NCI-H1092 (cell line): ENCODE data around the gene FAM168B.

Source experiments
- DNase-seq: peaks from one replicate; lab custom pipeline; 2025; lab: John Stamatoyannopoulos, UW

FAM168B gene

DNA sequence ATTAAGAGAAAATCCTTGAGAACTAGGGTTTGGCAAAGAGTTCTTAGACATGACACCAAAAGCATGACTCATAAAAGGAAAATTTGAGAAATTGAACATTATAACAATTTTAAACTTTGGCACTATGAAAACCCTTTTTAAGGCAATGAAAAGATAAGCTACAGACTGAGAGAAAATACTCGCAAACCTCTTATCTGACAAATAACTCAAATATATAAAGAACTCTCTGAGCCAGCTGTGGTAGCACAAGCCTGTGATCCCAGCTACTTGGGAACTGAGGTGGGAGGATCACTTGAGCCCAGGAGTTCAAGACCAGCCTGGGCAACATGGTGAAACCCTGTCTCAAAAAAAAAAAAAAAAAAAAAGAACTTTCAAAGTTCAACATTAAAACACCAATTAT, 70.5 kb downstream of the FAM168B start:
- DNase-seq, result no peak

DNA sequence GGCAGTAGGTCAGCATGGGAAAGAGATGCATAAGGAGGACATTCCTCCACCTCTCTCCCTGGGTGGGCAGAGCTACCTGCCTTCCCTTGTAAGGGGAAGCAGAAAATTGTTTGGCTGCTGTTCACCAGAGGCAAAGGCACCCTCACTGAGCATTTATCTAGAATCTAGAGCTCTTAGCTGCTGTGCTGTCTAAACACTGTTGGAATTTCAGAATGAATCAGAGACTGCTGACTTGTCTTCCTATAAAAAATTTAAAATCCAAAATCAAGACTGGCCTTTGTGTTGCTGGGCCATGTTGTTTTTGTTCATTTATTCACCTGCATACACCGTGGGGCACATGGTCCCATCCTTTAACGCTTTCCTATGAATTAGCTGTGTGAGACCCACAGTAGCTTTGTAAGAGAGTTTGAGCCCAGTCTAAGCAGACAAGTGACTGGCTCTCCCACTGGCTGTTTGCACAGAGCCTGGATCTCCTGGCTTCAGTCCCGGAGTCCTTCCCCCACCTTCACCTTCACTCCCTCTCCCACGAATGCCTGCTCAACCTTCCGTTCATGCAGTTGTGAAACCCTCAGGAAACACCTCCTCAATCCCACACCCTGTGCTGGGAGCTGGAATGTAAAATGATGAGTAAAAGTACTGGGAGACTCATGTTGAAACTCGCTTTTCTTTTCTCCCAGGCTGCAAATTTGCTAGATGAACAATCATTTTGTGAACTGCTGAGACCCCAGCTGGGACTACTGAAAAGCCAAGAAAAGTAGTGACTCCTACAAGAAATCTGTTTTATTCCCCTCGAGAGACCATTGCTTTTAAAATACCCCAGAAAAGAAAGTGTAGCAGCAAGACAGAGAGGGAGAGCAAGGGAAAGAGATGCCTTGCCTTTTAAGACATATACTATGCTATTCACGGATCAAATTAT, 76.2 kb downstream of the FAM168B start:
- no peak for DNase-seq

DNA sequence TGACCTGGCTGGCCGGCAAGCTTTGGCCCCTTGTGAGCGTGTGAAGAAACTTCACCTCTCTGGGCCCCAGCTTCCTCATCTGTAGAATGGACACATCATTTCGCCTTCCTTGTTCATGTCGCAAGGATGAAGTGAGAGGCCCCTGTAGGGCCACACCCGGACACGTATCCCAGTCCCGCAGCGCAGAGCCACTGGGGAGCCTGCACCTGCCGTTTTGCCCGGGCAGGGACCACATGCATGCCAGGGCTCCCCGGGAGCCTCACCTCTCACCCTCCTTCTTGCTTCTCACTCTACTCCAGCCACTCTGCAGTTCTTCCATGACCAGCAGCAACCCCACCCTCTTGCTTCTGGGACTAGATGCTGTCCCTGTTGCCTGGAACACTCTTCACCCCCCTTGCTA, 77.5 kb downstream of the FAM168B start:
- no peak for DNase-seq

DNA sequence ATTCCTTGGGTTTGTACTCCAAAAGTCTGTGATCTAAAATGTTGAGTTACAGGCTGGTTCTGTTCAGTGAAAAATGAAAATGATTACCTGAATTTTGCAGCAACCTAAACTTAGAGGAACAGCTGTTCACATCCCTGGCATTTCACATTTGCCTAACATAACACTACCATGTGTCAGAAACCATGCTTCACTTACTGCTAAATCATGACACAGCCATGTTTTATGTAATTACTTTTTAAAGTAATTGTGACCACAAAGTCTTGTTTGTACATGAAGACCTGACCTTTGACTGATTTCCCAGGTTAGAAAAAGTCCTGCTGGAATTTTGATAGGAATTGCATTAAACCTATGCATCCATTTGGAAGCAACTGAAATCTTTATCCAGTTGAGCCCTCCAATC, 79.1 kb downstream of the FAM168B start:
- DNase-seq, result no peak

DNA sequence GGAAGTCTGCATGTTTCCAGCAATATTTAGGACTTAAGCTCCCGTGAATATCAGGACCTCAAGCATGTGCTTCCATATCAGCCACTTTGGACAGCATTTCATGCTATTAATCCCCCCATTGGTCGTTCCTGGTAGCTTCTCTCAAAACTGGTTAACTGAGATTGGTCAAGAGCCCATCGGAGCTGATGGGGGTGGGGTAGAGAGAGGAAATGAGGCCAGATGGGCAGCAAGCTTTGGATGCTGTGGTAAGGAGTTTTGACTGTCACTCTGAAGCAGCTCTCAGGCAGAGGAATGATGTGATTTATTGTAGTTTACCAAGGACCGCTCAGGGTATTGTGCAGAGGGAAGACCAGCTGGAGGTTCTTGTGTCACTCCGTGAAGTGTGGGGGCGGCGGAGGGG, 81.8 kb downstream of the FAM168B start:
- no peak for DNase-seq

DNA sequence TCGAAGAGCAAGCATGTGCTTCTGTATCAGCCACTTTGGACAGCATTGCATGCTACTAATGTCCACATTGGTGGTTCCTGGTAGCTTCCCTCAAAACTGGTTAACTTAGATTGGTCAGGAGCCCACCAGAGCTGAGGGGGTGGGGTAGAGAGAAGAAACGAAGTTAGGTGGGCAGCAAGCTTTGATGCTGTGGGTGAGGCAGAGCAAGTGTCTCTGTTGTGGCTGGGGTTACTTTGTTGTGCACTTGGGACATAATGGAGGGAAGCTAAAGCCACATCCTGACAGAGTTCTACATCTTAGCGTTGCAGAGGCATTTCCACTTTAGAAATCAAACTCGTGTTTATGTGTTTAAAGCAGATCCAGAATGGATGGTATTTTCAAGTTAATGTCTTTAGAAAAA, 82.7 kb downstream of the FAM168B start:
- DNase-seq, result no peak

GRCh38 chr2:131009713-131010475, 83.4 kb downstream of the FAM168B start:
- DNase-seq, result no peak

DNA sequence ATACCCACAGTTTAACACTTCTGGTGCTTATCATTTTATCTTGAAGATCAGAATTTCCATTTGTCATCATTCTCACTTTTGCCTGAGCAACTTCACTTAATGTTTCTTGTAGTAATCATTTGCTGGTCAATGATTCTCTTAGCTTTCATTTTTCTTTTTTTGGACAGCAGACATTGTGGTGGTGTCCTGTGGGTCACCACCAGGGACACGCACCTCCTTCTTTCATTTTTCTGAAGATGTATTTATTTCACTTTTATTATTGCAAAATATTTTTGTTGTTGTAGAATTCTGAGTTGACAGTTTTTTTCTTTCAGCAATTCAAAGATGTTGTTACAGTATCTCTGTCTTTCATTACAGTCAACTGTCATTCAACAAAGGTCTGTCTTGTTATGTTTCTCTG, 84.3 kb downstream of the FAM168B start:
- no peak for DNase-seq

GRCh38 chr2:131006561-131006960, 86.7 kb downstream of the FAM168B start:
- DNase-seq, result no peak

DNA sequence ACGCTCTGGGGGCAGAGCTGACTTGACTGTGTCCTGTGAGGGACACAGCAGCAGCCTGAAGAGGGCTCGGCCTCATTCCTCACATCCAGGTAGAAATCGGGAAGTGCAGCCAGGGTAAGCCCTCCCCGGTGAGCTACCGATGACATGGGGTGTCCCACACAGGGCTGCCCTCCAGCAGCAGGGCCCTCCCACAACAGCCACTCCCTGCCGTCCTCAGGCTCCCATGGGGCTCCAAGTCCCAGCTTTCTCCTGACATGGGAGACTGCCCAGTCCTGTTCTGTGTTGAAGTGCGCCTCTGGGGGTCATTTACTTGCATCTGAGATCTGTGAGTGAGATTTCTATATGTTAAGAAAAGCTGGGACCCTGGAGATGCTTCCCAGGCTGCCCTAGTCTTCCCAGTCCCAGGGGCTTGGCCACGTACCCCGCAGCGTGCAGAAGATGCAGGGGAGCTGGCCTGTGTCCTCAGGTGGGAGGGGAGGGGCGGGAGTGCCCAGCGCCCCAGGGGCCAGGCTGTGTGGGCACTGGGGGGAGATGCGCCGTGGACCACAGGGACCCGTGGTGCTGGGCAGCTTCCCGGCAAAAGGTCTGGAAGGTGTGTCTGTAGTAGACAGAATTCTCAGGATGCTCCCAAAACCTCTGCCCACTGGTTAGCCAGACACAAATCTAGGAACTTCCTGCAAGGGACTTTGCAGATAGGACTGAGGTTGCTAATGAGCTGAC, 87.9 kb downstream of the FAM168B start:
- no peak for DNase-seq

- DNase-seq, result no peak
These were observed 88.6 kb downstream of the FAM168B start for GRCh38 chr2:131004446-131005209.

DNA sequence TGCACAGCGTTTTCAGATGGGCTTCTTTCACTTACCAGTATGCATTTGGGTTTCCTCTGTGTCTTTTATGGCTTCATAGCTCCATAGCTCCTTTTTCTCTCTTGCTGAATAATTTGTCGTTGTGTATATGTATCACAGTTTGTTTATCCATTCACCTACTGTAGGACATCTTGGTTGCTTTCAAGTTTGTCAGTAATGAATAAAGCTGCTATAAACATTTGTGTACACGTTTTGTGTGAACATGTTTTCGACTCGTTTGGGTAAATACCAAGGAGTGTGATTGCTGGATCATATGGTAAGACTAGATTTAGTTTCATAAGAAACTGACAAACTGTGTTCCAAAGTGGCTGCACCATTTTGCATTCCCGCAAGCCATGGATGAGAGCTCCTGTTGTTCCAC, 94.7 kb downstream of the FAM168B start:
- no peak for DNase-seq
